ENCODE results near the gene DNAJC21.

DNA sequence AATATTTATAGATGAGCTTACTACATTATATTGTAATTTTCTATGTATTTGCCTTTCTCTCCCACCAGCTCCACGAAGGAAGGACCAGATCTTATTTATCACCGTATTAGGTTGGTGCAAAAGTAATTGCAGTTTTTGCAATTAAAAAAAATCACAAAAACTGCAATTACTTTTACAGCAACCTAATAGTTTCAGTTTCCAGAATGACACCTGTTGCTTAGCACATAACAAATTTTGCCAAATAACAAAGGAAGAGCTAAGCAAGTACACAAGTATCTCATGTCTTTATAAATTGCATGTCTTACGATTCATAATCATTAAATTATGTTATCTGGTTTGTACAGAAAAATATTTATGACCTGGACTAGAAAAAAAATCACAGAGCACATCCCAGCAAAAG, 72.5 kb downstream of the DNAJC21 start:
- TF ChIP-seq, protein P1, sequence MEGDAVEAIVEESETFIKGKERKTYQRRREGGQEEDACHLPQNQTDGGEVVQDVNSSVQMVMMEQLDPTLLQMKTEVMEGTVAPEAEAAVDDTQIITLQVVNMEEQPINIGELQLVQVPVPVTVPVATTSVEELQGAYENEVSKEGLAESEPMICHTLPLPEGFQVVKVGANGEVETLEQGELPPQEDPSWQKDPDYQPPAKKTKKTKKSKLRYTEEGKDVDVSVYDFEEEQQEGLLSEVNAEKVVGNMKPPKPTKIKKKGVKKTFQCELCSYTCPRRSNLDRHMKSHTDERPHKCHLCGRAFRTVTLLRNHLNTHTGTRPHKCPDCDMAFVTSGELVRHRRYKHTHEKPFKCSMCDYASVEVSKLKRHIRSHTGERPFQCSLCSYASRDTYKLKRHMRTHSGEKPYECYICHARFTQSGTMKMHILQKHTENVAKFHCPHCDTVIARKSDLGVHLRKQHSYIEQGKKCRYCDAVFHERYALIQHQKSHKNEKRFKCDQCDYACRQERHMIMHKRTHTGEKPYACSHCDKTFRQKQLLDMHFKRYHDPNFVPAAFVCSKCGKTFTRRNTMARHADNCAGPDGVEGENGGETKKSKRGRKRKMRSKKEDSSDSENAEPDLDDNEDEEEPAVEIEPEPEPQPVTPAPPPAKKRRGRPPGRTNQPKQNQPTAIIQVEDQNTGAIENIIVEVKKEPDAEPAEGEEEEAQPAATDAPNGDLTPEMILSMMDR (IDR thresholded peaks at IDR 0.05), result no peak
- TF ChIP-seq ZFX (IDR thresholded peaks at IDR 0.05; ENCODE audit: borderline replicate concordance), result no peak
